ENCODE measurements around the gene NEUROG3. TPM values are rescaled to one million over a fixed set of nuclear protein-coding genes. Genes with fewer than 3 reads are reported as not detected.

Gene NEUROG3
- total and polyA plus RNA-seq, 2 of the 13 experiments (the other 11 are each of a cell fraction or from before 2014, with no cell fraction given), result not detected

- Histone ChIP-seq H3K4me2 (ENCODE audit: low read depth, low read length) (no peak overlapping the region), H3K4me1 (ENCODE audit: insufficient read depth, low read length) (no peaks in the 10 kb centered on the region), H3K79me2 (ENCODE audit: insufficient read depth, low read length) (no peaks in the 10 kb centered on the region), H4K20me1 (ENCODE audit: insufficient read depth, low read length) (no peaks in the 10 kb centered on the region), H3K27ac (ENCODE audit: extremely low read length, insufficient read depth, low read length) (no peak overlapping the region), H2AFZ (ENCODE audit: low read length) (no peak overlapping the region), H3K27me3 (ENCODE audit: control insufficient read depth in 1 of 2, insufficient read depth in 2 of 2, low read length in 2 of 2) (no peaks in the 10 kb centered on the region; a peak in 1 of 5 replicates), H3K36me3 (replicated peaks in 1 of 2; ENCODE audit: control insufficient read depth in 1 of 2, insufficient read depth in 2 of 2, low read length in 2 of 2) (no peaks in the 10 kb centered on the region), H3K9me3 (ENCODE audit: low read length) (peaks cover 16% of the 10 kb centered on the region), H3K4me3 (replicated peaks in 1 of 3; ENCODE audit: insufficient read depth in 1 of 3, low read depth in 2 of 3, low read length in 3 of 3) (no peak overlapping the region), H3K9ac (ENCODE audit: insufficient read depth, low read depth, low read length) (no peak overlapping the region)
- intact Hi-C loops (cut with micrococcal nuclease; ENCODE audit: unreplicated experiment), result no loop called here
- in situ Hi-C loops (cut with HindIII; ENCODE audit: extremely low pct_ligation_motif_present, low pct_unique_long_range_greater_than_20kb), result no loop called here
- no TSS peak for BruUV-seq (replicated peaks)
- DNase-seq (ENCODE audit: low spot score) (no peak), ATAC-seq (no peak), FAIRE-seq (no peak)
- TF ChIP-seq ARNTL (CRISPR knock-in tag; IDR thresholded peaks at IDR 0.05) (no peak), HBP1 (CRISPR knock-in tag; IDR thresholded peaks at IDR 0.05; ENCODE audit: low read depth) (no peak), RAD51 (IDR thresholded peaks at IDR 0.05; ENCODE audit: borderline replicate concordance) (no peak), FOXA1 (IDR thresholded peaks at IDR 0.05) (no peak), FOXA1 (CRISPR knock-in tag; IDR thresholded peaks at IDR 0.05) (no peak), KLF12 (CRISPR knock-in tag; IDR thresholded peaks at IDR 0.05; ENCODE audit: borderline replicate concordance) (no peak), SP140L (CRISPR knock-in tag; IDR thresholded peaks at IDR 0.05; ENCODE audit: borderline replicate concordance) (no peak), ZNF362 (CRISPR knock-in tag; IDR thresholded peaks at IDR 0.05; ENCODE audit: borderline replicate concordance) (no peak), ZNF282 (IDR thresholded peaks at IDR 0.05; ENCODE audit: partially characterized antibody) (no peak), CCDC6 (CRISPR knock-in tag; IDR thresholded peaks at IDR 0.05) (no peak), LBX2 (CRISPR knock-in tag; IDR thresholded peaks at IDR 0.05; ENCODE audit: borderline replicate concordance) (no peak), CEBPZ (IDR thresholded peaks at IDR 0.05; ENCODE audit: low read length) (no peak), RFXAP (CRISPR knock-in tag; IDR thresholded peaks at IDR 0.05; ENCODE audit: borderline replicate concordance) (no peak), ZNF841 (CRISPR knock-in tag; IDR thresholded peaks at IDR 0.05; ENCODE audit: borderline replicate concordance) (no peak), KLF16 (CRISPR knock-in tag; IDR thresholded peaks at IDR 0.05) (no peak)
- WGBS (ENCODE audit: low lambda C conversion rate), result 0% methylated on average over 2 of the region's 3 CpGs
- ChIA-PET CTCF (ENCODE audit: low intra/inter-chr PET ratio, low total read pairs) (no interaction called here), POLR2A (no interaction called here)
These were observed 34.8 kb downstream of the NEUROG3 start for GRCh38 chr10:69538461-69538860.
